ENCODE measurements around the gene EDDM13. TPM values are rescaled to one million over a fixed set of nuclear protein-coding genes. Genes with fewer than 3 reads are reported as not detected.

EDDM13 gene
- total and polyA plus RNA-seq, 2 donors (not counting 3 experiments of a cell fraction or from before 2014, with no cell fraction given), result 0.51 TPM; not detected in 1

DNA sequence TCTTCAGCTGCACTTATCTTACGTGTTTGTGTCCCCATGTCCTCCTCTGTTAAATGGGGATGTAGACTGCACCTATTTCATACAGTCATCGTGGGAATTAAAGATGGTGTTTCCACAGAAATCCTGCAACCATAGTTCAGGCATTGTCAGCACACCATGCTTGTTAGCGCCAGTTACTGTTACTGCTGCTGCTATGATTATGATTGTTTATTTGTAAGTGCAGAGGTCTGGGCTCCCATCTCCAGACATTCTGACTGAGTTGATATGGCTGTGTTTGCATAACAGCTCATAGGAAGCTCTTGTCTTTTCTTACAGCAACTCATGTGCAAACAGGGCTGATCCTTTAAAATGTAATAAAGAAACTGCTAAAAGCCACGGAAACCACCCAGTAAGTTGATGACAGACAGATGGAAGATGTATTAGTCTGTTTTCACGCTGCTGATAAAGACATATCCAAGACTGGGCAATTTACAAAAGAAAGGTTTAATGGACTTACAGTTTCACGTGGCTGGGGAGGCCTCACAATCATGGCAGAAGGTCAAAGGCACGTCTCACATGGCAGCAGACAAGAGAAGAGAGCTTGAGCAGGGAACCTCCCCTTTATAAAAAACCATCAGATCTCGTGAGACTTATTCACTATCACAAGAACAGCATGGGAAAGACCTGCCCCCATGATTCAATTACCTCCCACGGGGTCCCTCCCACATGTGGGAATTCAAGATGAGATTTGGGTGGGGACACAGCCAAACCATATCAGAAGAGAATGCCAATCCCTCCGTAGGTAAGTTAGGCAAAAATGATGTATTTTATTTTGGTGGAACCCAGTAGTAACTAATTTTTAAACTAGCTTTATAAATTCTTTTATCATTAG is 40.5 kb downstream of the EDDM13 start:
- no peak overlapping the region for H3K4me3 ChIP-seq (replicated peaks in 1 of 3; ENCODE audit: insufficient read depth in 1 of 3, low read depth in 1 of 3, low read length in 3 of 3)
- FAIRE-seq, result no peak

DNA sequence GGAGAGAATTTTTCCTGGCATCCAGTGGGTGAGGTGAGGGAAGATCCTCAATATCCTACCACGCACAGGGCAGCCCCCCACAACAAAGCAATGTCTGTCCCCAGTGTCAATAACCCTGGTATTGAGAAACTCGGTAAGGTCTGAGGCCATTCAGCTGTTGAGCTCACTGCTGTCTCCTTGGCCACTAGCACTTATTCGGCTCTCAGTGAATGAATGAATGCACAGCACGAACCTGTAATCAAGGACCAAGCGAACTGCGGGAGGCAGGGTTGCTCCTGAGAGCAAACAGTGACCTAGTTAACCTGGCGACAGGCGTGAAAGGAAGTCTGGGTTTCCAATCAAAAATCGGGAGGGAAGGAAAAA is 41.5 kb downstream of the EDDM13 start:
- ChIA-PET CTCF (interaction anchor here (1.0 to 3.5 kb wide), 7 partner anchors 19 to 248 kb away, joined by 3 to 54 read pairs (median 5); no protein-coding TSS in a partner anchor), POLR2A (no interaction called here)
- no peak for TF ChIP-seq POLR2AphosphoS5 (IDR thresholded peaks at IDR 0.05; ENCODE audit: insufficient read depth, low read depth, low read length)
- TF ChIP-seq, protein P1, sequence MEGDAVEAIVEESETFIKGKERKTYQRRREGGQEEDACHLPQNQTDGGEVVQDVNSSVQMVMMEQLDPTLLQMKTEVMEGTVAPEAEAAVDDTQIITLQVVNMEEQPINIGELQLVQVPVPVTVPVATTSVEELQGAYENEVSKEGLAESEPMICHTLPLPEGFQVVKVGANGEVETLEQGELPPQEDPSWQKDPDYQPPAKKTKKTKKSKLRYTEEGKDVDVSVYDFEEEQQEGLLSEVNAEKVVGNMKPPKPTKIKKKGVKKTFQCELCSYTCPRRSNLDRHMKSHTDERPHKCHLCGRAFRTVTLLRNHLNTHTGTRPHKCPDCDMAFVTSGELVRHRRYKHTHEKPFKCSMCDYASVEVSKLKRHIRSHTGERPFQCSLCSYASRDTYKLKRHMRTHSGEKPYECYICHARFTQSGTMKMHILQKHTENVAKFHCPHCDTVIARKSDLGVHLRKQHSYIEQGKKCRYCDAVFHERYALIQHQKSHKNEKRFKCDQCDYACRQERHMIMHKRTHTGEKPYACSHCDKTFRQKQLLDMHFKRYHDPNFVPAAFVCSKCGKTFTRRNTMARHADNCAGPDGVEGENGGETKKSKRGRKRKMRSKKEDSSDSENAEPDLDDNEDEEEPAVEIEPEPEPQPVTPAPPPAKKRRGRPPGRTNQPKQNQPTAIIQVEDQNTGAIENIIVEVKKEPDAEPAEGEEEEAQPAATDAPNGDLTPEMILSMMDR (IDR thresholded peaks at IDR 0.05; ENCODE audit: extremely low read depth in 1 of 2, insufficient read depth in 1 of 2, low read depth in 1 of 2, low read length in 2 of 2), result no peak
- no peak for TF ChIP-seq GATA2 (IDR thresholded peaks at IDR 0.05; ENCODE audit: insufficient read depth, insufficient read length, low read depth, low read length)
- TF ChIP-seq, protein P2, sequence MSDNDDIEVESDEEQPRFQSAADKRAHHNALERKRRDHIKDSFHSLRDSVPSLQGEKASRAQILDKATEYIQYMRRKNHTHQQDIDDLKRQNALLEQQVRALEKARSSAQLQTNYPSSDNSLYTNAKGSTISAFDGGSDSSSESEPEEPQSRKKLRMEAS (IDR thresholded peaks at IDR 0.05; ENCODE audit: insufficient read depth, insufficient read length), result no peak
- TF ChIP-seq EZH2 (IDR thresholded peaks at IDR 0.05; ENCODE audit: borderline replicate concordance, low read depth, low read length, severe bottlenecking), result no peak
- TF ChIP-seq JUN (IDR thresholded peaks at IDR 0.05; ENCODE audit: borderline replicate concordance, insufficient read depth, insufficient read length, low read depth), result no peak
- Histone ChIP-seq H3K27ac (ENCODE audit: insufficient read depth, low read depth, low read length) (peak overlapping the region; percentile 98), H3K36me3 (ENCODE audit: control insufficient read depth in 2 of 2, extremely low read depth in 1 of 2, insufficient read depth in 2 of 2, low read length in 2 of 2) (no peaks in the 10 kb centered on the region), H4K20me1 (replicated peaks; ENCODE audit: control insufficient read depth, extremely low read depth, insufficient read depth, low read length) (no peaks in the 10 kb centered on the region), H3K4me1 (ENCODE audit: control insufficient read depth, extremely low read depth, insufficient read depth, low read length) (peaks cover 12% of the 10 kb centered on the region), H3K9me1 (replicated peaks; ENCODE audit: control insufficient read depth, extremely low read depth, insufficient read depth, low read length) (no peaks in the 10 kb centered on the region), H3K79me2 (ENCODE audit: control insufficient read depth, insufficient read depth, low read length) (no peaks in the 10 kb centered on the region), H3K27me3 (ENCODE audit: control insufficient read depth in 2 of 2, insufficient read depth in 2 of 2, low read length in 2 of 2) (no peaks in the 10 kb centered on the region), H2AFZ (ENCODE audit: low read depth, low read length) (peak overlapping the region; percentile 94), H3K4me2 (ENCODE audit: insufficient read depth, low read length) (peak overlapping the region; percentile 91), H3K4me3 (replicated peaks in 1 of 3; ENCODE audit: insufficient read depth in 1 of 3, low read depth in 1 of 3, low read length in 3 of 3) (peak overlapping the region; percentile 54 to 89 (median 76)), H3K9ac (replicated peaks; ENCODE audit: extremely low read depth, insufficient read depth, low read length) (peak overlapping the region; percentile 99), H3K9me3 (replicated peaks; ENCODE audit: control insufficient read depth, insufficient read depth, low read length) (no peaks in the 10 kb centered on the region)
- BruUV-seq (replicated peaks), result TSS peak; percentile 53
- DNase-seq (ENCODE audit: low read depth, low spot score) (no peak), FAIRE-seq (no peak)
- dilution Hi-C loops (cut with MboI; ENCODE audit: extremely low pct_ligation_motif_present, low sequenced_read_pairs) (no loop called here), intact Hi-C loops (cut with micrococcal nuclease) (loop anchor here (1.0 to 2.0 kb wide), 6 partner anchors 41 to 224 kb away; partner anchors contain the start of genes EDDM13, ZFP28, ZNF582 and ZNF787)

More for the DNA sequence above, 40.5 kb downstream of the EDDM13 start:
- CTCF ChIA-PET, result interaction anchor here (1.0 to 3.5 kb wide), 6 partner anchors 20 to 247 kb away, joined by 3 to 54 read pairs (median 9); no protein-coding TSS in a partner anchor
- Histone ChIP-seq H3K4me2 (ENCODE audit: insufficient read depth, low read length) (no peak overlapping the region), H3K4me1 (ENCODE audit: control insufficient read depth, extremely low read depth, insufficient read depth, low read length) (peaks cover 12% of the 10 kb centered on the region), H3K27me3 (ENCODE audit: control insufficient read depth in 2 of 2, insufficient read depth in 2 of 2, low read length in 2 of 2) (no peaks in the 10 kb centered on the region), H4K20me1 (replicated peaks; ENCODE audit: control insufficient read depth, extremely low read depth, insufficient read depth, low read length) (no peaks in the 10 kb centered on the region), H3K9me3 (replicated peaks; ENCODE audit: control insufficient read depth, insufficient read depth, low read length) (no peaks in the 10 kb centered on the region), H3K79me2 (ENCODE audit: control insufficient read depth, insufficient read depth, low read length) (no peaks in the 10 kb centered on the region), H3K9ac (replicated peaks; ENCODE audit: extremely low read depth, insufficient read depth, low read length) (no peak overlapping the region), H2AFZ (ENCODE audit: low read depth, low read length) (no peak overlapping the region), H3K27ac (ENCODE audit: insufficient read depth, low read depth, low read length) (no peak overlapping the region), H3K9me1 (replicated peaks; ENCODE audit: control insufficient read depth, extremely low read depth, insufficient read depth, low read length) (no peaks in the 10 kb centered on the region), H3K36me3 (ENCODE audit: control insufficient read depth in 2 of 2, extremely low read depth in 1 of 2, insufficient read depth in 2 of 2, low read length in 2 of 2) (no peaks in the 10 kb centered on the region)
- TF ChIP-seq GATA2 (IDR thresholded peaks at IDR 0.05; ENCODE audit: insufficient read depth, insufficient read length, low read depth, low read length) (no peak), POLR2AphosphoS5 (IDR thresholded peaks at IDR 0.05; ENCODE audit: insufficient read depth, low read depth, low read length) (no peak)
- intact Hi-C loops (cut with micrococcal nuclease), result no loop called here
- no TSS peak for BruUV-seq (replicated peaks)
- dilution Hi-C loops (cut with MboI; ENCODE audit: extremely low pct_ligation_motif_present, low sequenced_read_pairs), result no loop called here
- no peak for DNase-seq (ENCODE audit: low read depth, low spot score)
- POLR2A ChIA-PET, result no interaction called here
